H1 (cell line): ENCODE data around the gene CNOT10. TPM values are rescaled to one million over a fixed set of nuclear protein-coding genes. Genes with fewer than 3 reads are reported as not detected.

Experiments used
- ASH2L ChIP-seq: fragments of 200-600, 300-600 bp; sonication (generic); IDR thresholded peaks from one replicate; pipeline ENCODE4 v1.7.1; 2017; ENCODE audit warnings: low read length
- ATF2 ChIP-seq: IDR thresholded peaks from 2 replicates; pipeline ENCODE4 v1.6.1; 2012; ENCODE audit warnings: low read length, inconsistent platforms
- BCL11A ChIP-seq, 2 experiments: IDR thresholded peaks; one replicate each; pipeline ENCODE4 v1.6.1; 2011; ENCODE audit warnings: low read depth in 2 of 2, low read length in 2 of 2, mild to moderate bottlenecking in 2 of 2
- BRCA1 ChIP-seq: IDR thresholded peaks from 2 replicates; pipeline ENCODE4 v1.6.1; 2012; ENCODE audit warnings: low read depth, low read length, improper control_type of control experiment
- CEBPB ChIP-seq: IDR thresholded peaks from 2 replicates; pipeline ENCODE4 v1.6.1; 2012; ENCODE audit warnings: low read depth, low read length
- CREB1 ChIP-seq: IDR thresholded peaks from 2 replicates; pipeline ENCODE4 v1.6.1; 2012; ENCODE audit warnings: inconsistent platforms
- CTBP2 ChIP-seq: IDR thresholded peaks from 2 replicates; pipeline ENCODE4 v1.7.0; 2011; ENCODE audit warnings: borderline replicate concordance, mild to moderate bottlenecking, moderate library complexity, mixed read lengths, low read length; ENCODE audit not compliant: insufficient read depth, insufficient read length
- EZH2 ChIP-seq: fragments of 200-600 bp; sonication (generic); IDR thresholded peaks from 2 replicates; pipeline ENCODE4 v1.7.1; 2012; ENCODE audit warnings: low read depth, mild to moderate bottlenecking, moderate library complexity, low read length, inconsistent platforms; ENCODE audit not compliant: severe bottlenecking
- FOSL1 ChIP-seq: IDR thresholded peaks from 2 replicates; pipeline ENCODE4 v1.6.1; 2011; ENCODE audit warnings: mild to moderate bottlenecking, low read depth, low read length, moderate library complexity; ENCODE audit not compliant: insufficient read depth
- GTF2F1 ChIP-seq: IDR thresholded peaks from 2 replicates; pipeline ENCODE4 v1.6.1; 2012; ENCODE audit warnings: low read depth, low read length, improper control_type of control experiment, borderline replicate concordance
- MAFK ChIP-seq: IDR thresholded peaks from 2 replicates; pipeline ENCODE4 v1.6.1; 2012; ENCODE audit warnings: low read depth, mild to moderate bottlenecking, improper control_type of control experiment, low read length
- NANOG ChIP-seq: IDR thresholded peaks from 2 replicates; pipeline ENCODE4 v1.6.1; 2011; ENCODE audit warnings: low read length, low read depth, mild to moderate bottlenecking, inconsistent platforms; ENCODE audit not compliant: insufficient read depth, poor library complexity, severe bottlenecking
- PHF8 ChIP-seq: fragments of 200-600 bp; sonication (generic); conservative IDR thresholded peaks from 2 replicates; pipeline ENCODE4 v1.7.1; 2012; ENCODE audit warnings: low read depth, mild to moderate bottlenecking, inconsistent platforms, low read length, moderate library complexity
- POLR2AphosphoS5 ChIP-seq: IDR thresholded peaks from 2 replicates; pipeline ENCODE4 v1.6.1; 2011; ENCODE audit warnings: low read depth, low read length
- POU5F1 ChIP-seq: IDR thresholded peaks from 2 replicates; pipeline ENCODE4 v1.6.1; 2011; ENCODE audit warnings: low read depth, mild to moderate bottlenecking, low read length, moderate library complexity
- RFX5 ChIP-seq: IDR thresholded peaks from 2 replicates; pipeline ENCODE4 v1.6.1; 2011; ENCODE audit warnings: low read depth, low read length, improper control_type of control experiment, borderline replicate concordance
- SIRT6 ChIP-seq: IDR thresholded peaks from one replicate; pipeline ENCODE4 v1.7.1; 2012; ENCODE audit warnings: low read length, inconsistent platforms
- SRF ChIP-seq: IDR thresholded peaks from 2 replicates; pipeline ENCODE4 v1.6.1; 2011; ENCODE audit warnings: mild to moderate bottlenecking, low read depth, low read length, moderate library complexity
- SUZ12 ChIP-seq: fragments of 200-600 bp; sonication (generic); IDR thresholded peaks from 2 replicates; pipeline ENCODE4 v1.6.1; 2012; ENCODE audit warnings: mild to moderate bottlenecking, inconsistent platforms, low read length, moderate library complexity, mixed read lengths
- TAF1 ChIP-seq: IDR thresholded peaks from 2 replicates; pipeline ENCODE4 v1.6.1; 2011; ENCODE audit warnings: mild to moderate bottlenecking, low read depth, low read length
- TBP ChIP-seq: IDR thresholded peaks from 2 replicates; pipeline ENCODE4 v1.6.1; 2011; ENCODE audit warnings: low read depth, low read length, improper control_type of control experiment
- TEAD4 ChIP-seq: IDR thresholded peaks from 2 replicates; pipeline ENCODE4 v1.6.1; 2012; ENCODE audit warnings: low read depth, low read length, inconsistent platforms, mixed read lengths
- polyA plus RNA-seq, 7 experiments: library from polyadenylated mRNA; depleted of rRNA in 3 of 7; stranded (reverse) in 5 of 7; unstranded in 2 of 7; fragments of >200 nt in 5 of 7; fragments of 200-250 nt in 2 of 7; gene quantifications; 1 replicate in 5 of 7; 2 replicates in 1 of 7; 4 replicates in 1 of 7; pipeline versions ENCODE4 v1.2.1 to v1.2.3, GENCODE V29; 2011 to 2013; ENCODE audit warnings: missing spikeins in 2 of 7, mixed read lengths in 2 of 7
- total RNA-seq: library from RNA; stranded (reverse); fragmentation: NEBNext Ultra II Directional; extraction: Animal tissue kit (Norgen Biotek cat#: 25700); gene quantifications from 2 replicates; pipeline ENCODE4 v1.2.1, GENCODE V29; 2021
- TF ChIP-seq, protein P1 (sequence below): IDR thresholded peaks from 2 replicates; pipeline ENCODE4 v1.6.1; 2011; ENCODE audit warnings: low read depth, mild to moderate bottlenecking, low read length; ENCODE audit not compliant: insufficient read depth

Gene CNOT10
- total and polyA plus RNA-seq, 2 of the 8 experiments (the other 6 are each of a cell fraction or from before 2014, with no cell fraction given) = 39.9 to 55.9 TPM

GRCh38 chr3:32781211-32781968, 96.4 kb downstream of the CNOT10 start (continued):
- TF ChIP-seq PHF8 (peak; percentile 47), RFX5 (no peak), SUZ12 (no peak), ASH2L (no peak), SIRT6 (no peak), BCL11A (IDR thresholded peaks at IDR 0.05; ENCODE audit: low read depth in 2 of 2, low read length in 2 of 2) (no peak), POU5F1 (0 out of 2 replicates have a peak, but pooled peaks have one; percentile 3), BRCA1 (no peak), NANOG (peak; percentile 57), POLR2AphosphoS5 (no peak; the same call in 1 of the 2 replicates), MAFK (no peak), TBP (peak; percentile 79; the same call in 1 of the 2 replicates), TAF1 (peak; percentile 82), ATF2 (no peak), CTBP2 (no peak), GTF2F1 (peak; percentile 76), SRF (no peak), FOSL1 (no peak), CEBPB (no peak), TEAD4 (0 out of 2 replicates have a peak, but pooled peaks have one; percentile 8), CREB1 (peak; percentile 68), EZH2 (no peak)
- TF ChIP-seq, protein P1, sequence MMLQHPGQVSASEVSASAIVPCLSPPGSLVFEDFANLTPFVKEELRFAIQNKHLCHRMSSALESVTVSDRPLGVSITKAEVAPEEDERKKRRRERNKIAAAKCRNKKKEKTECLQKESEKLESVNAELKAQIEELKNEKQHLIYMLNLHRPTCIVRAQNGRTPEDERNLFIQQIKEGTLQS = no peak
